NCI-H226 (cell line): ENCODE results near the gene GPRIN1.
"Not testable (repeated sequence)": the region's sequence is repeated elsewhere in the genome, so short reads cannot be mapped to it uniquely, and the experiment has no call there.

Experiments used
- DNase-seq: peaks from one replicate; pipeline ENCODE4 v3.0.0-alpha.2; 2015

Gene GPRIN1

DNA sequence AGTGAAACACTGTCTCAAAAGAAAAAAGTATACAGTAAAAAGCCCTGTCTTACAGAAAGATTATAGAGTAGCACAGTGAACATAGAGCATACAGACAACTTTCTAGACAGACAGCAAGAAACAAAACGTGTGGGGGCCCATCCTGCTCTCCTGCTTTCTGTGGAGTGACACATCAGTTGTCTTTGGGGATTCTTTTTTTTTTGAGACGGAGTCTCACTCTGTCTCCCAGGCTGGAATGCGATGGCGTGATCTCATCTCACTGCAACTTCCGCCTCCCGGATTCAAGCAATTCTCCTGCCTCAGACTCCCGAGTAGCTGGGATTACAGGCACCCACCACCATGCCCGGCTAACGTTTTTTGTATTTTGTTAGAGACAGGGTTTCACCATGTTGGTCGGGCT is 46.0 kb downstream of the GPRIN1 start:
- DNase-seq, result no peak

DNA sequence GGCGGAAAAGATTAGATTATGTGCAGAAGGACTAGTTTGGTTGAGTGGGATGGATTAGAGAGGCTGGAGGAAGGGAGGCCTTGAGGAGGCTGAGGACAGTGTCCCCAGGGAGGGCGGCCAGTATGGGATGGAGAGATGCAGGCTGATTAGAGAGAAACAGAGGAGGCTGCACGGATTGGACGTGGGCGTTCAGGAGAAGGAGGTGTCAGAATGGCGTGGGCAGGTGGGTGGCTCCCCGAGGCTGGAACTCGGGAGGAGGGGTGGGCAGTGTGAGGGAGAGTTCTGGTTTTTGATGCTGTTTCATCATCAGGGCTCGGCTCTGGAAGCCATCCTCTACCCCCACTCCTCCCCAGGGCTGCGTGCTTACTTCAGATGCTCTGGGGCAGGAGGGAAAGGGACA is 47.8 kb downstream of the GPRIN1 start:
- no peak for DNase-seq

DNA sequence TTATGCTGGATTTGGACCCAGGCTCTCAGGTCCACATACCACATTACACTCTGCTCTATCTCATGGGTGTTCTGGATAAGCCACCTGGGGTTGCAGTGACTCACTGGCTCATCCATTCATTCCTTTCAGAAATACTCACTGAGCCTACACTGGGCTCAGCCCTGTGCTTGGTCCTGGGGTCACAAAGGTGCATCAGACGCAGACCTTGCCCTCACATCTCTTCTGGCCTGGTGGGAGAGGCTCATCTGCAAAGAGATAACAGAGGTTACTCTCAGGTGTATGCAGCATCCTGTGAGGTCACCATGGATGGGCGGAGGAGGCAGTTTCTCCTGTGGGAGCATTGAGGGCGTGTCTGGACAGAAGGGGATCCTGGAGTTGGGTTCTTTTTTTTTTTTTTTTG is 48.7 kb downstream of the GPRIN1 start:
- no peak for DNase-seq

DNA sequence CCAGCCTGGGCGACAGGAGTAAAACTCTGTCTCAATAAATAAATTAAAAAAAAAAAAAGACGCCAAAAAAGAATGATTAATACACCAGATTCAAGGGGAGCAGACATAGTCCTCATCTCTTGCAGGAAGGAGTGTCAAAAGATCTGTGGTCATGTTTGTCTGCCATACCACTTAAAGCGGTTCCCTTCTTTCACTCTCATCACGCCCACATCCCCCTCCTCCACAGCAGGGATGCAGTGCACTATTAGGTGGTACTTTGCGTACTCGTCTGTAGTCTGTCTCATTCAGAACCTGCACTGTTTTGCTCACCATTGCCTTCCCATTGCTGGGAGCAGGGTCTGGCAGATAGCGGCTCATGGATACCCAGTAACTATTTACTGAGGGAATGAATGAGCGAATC is 49.6 kb downstream of the GPRIN1 start:
- DNase-seq, result no peak

DNA sequence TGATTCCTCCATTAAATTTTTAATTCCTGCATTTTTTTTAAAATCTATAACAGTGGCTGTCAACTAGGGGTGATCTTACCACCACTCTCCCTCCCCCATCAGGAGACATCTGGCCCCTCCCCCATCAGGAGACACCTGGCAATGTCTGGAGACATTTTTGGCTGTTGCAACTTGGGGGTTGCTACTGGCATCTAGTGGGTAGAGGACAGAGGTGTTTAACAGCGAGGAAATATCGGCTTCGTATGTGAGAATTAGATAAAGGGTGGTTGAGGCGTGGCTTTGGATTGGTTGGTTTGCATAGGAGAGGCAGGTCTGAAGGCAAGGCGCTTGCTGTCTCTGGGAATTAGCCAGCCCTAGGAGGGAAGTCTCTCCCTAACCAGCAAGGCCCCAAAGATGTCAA is 50.3 kb downstream of the GPRIN1 start:
- DNase-seq, result no peak

DNA sequence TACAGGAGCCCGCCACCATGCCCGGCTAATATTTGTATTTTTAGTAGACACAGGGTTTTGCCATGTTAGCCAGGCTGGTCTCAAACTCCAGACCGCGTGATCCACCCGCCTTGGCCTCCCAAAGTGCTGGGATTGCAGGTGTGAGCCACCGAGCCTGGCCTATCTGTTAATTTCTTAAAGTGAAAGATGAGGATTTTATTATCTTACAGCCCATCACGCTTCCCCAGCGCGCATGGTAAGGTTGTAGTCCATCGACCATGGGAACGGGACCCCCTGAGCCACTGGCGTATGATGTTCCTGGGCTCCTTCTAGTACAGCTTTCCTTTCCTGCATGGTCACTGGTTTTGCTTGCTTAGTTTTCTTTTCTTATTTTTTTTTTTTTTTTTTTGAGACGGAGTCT is 52.1 kb downstream of the GPRIN1 start:
- DNase-seq, result no peak

DNA sequence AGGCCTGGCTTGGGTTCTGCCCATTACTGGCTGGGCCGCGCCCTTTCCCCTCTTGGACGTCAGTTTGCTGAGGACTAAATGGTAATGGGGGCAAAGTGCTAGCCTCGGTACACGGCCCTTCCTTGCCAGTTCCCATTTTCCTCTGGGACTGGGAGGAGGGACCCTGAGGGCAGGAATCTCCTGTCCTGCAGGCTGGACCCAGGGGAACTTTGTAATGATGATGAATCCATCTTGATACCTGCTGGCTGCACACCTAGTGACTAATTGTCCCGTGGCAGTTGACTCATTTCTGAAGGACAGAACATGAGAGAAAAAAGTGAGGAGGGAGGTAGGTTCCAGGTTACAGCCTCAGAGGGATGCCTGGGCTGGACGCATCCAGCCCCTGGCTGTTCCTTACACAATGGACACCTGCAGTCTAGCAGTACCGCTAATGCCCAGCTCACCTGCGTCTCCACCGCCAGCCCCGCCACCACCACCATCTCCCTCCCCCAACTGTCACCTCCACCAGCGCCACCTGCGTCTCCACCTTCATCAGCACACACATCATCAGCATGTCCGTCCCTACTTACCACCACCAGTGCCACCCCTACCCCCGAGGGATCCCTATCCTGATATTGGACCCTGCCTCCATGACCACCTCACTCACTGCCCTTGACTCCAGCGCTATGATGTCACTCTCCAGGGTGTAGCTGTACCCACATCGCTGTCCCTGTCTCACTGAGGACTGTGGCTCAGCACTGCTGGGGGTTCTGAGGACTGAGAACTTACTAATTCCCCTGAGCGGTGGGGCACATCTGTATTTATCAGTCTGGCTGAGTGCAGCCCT is 56.5 kb downstream of the GPRIN1 start:
- DNase-seq, result no peak

DNA sequence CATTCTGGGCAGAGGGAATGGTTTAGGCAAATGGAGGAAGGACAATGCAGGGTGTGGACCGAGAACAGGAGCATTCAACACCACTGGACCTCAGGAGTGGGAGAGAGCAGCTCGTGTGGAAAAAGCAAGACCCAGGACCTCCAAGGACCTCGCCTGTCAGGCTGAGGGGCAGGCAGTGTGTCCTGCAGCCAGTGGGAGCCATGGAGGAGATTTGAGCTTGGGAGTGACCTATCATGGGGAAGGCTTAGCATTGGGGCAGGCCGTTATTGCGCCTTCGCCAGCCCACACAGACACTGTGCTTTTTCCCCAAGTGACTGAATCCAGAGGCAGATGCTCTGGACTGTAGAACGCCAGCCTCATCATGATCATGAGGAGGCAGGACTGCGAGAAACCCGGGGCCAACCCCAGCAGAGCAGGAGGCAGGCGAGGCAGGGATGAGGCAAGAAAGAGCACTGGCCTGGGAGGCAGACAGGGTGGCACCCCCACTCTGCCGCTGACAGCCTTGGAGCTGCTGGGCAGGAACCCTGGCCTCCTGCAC is 57.6 kb downstream of the GPRIN1 start:
- DNase-seq, result no peak

DNA sequence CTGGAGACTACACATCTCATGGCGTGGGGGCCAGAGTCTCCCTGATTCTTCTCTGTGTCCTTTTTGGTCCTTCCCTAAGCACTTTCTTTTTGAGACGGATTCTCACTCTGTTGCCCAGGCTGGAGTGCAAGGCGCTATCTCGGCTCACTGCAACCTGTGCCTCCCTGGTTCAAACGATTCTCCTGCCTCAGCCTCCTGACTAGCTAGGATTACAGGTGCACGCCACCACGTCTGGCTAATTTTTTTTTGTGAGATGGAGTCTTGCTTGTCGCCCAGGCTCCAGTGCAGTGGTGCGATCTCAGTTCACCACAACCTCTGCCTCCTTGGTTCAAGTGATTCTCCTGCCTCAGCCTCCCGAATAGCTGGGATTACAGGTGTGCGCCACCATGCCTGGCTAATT is 59.0 kb downstream of the GPRIN1 start:
- not testable (repeated sequence) for DNase-seq

DNA sequence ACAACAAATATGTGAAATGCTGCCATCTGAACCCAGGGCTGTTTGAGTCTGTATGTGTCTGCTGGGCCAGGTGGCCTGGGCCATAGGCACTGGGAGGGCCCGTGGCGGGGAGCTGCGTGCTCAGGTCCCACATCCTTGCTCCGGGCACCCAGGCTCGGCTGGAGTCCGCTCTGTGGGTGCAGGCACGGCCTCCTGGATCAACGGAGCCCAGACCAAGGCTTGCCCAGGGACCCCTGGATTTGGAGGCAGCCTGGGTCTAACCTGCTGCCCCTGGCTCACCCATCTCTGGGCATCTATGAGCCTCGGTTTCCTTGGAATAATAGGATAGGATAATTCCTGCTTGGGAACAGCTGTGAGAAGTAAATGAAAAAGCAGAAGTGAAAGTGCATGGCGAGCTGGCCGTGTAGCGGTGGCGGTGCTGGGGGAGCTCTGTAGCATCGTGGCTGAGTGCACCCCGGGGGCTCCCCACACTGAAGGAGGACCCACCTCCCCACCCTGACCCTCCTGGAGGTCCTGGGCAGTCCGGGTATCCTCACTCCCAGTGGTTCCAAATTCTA is 59.6 kb downstream of the GPRIN1 start:
- DNase-seq, result no peak

DNA sequence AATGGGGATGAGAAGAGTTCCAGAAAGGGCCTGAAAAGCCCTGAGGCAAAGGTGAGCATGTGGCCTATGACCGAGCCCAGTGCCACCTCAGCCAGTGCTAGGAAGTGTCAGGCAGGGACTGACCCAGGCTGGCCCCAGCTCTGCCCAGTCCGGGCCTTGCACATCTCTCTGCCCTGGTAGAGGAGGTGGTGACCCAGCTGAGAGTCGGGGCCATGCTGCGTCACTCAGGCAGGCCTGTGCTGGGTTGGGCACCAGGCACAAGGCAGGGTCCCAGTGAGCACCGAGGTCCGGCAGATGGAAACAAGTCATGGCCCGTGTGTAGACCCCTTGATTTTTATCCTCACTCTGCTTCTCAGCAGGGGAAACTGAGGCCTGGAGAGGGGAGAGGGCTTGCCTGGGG is 60.1 kb downstream of the GPRIN1 start:
- DNase-seq, result no peak

DNA sequence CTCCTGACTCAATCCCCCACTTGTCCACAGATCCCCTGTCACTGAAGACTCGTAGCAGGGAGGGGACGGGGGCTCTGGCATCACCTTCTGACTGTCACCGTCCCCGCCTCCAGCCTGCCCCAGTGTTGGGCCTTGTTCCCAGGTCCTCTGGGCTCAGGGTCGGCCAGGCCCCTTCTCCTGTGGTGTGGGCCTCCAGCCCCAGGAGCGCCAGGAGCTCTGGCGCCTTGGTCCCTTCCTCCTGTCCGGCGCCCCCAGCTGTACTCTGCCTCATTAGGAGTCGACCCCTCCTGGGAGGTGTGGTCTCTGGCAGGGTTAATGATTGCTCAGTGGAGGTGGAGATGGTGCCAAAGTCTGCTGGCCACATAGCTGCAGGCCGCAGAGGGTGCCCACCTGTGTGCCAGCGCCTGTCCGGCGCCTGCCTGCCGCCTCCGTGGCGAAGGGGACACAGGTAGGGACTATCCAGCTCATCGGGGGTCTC is 61.0 kb downstream of the GPRIN1 start, which contains the start of gene CDHR2:
Gene CDHR2, plus strand, starts transcription at position 376 of the 478 bp plus-strand sequence. CDS start 16,011 bp downstream, outside the sequence.
- DNase-seq, result no peak

DNA sequence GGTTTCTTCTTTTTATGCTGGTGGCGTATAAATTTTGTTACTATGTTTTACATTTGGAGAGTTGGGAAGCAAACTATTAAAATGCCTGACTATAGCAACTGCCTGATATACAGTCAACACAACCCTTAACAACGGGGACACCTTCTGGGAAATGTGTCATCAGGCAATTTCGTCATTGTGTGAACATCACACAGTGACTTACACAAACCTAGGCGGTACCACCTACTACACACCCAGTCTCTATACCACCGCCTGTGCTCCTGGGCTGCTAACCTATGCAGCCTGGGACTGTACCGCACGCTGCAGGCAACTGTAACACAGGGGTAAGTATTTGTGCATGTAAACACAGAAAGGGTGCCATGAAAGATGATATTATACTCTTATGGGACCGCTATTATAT is 62.2 kb downstream of the GPRIN1 start:
- DNase-seq, result no peak
